KG1 (cell line): ENCODE data around the gene TECPR1.
"Not testable (repeated sequence)": the region's sequence is repeated elsewhere in the genome, so short reads cannot be mapped to it uniquely, and the experiment has no call there.

ENCODE experiments used
- DNase-seq: peaks from one replicate; lab custom pipeline; 2025; lab: John Stamatoyannopoulos, UW

TECPR1 gene

DNA sequence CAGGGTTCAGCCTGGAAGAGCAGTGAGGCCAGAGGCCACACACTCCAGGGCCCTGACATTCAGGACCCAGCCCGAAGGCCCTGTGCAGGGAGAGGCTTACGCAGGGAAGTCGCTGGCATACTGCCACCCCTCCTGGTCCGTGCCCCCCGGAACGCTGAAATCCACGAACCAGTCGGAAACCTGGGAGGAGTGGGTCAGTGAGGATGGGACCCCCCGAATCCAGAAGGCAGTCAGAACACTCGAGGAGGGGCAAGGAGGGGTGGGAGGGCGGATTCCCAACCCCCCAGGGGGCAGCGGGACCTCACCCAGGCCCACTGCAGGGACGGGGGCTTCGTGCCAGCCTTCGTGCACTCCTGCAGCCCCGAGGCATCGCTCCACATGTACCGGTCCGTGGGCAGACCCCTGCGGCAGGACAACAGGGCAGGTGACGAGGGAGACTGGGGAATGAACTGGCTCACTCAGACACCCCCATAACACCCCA is 27.3 kb downstream of the TECPR1 start:
- no peak for DNase-seq

DNA sequence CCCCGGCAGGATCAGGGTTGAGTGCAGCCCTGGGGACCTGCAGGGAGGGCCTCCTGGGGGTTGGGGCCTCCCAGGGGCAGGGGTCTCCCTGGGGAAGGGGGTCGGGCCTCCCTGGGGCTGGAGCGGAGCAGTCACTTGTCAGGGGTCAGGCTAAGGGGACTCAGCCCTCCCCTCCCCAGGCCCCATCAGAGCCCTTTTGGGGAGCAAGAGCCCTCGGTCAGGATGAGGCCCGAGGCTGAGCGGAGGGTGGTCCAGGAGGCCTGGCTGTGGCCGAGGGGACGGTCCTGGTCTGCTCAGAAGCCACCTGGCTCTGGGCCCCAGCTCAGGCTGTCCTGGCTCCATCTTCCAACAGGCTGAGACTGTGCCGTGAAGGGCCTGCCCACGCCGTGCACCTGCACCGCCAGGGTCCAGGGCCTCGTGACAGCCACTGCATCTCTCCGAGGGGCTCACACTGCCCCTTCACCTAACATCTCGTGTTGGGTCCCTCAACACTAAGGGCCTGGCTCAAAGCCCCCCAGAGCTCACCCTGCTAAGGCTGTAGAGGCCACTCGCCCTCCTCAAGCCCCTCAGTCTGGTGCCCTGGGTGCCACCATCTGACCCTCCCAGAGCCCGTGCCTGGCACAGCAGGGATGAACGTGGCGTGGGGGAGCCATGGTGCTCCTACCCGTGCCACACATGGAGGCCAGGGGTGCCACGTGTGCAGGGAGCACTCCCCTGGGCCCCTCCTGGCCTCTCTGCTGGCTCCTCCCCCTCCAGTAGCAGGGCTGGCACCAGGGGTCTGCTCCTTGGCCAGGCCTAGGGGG is 27.9 kb downstream of the TECPR1 start:
- DNase-seq: no peak

DNA sequence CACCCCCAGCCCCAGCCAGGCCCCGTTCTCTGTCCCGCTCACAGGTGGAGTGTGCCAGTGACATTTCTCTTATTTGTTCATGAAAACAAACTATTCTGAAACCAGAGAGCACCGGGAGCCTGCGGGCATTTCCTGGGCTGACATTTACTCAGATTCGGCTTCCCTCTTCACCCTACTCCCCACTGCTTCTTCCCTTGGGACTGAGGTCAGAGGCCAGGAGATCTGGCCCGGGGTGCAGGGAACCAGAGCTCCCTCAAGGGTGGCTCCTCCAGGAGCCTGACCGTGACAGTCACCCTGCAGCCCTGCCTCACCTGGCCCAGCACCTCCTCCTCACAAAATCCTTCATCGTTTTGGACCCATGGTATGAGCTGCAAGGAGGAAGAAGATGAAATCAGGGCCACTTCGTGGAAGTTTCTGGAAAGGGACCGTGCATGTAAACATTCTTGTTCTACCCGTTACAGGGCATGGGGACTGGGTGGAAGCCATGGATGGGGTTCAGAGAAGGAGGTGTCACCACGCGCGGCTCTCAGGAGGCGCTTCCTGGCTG is 28.6 kb downstream of the TECPR1 start:
- DNase-seq: no peak

DNA sequence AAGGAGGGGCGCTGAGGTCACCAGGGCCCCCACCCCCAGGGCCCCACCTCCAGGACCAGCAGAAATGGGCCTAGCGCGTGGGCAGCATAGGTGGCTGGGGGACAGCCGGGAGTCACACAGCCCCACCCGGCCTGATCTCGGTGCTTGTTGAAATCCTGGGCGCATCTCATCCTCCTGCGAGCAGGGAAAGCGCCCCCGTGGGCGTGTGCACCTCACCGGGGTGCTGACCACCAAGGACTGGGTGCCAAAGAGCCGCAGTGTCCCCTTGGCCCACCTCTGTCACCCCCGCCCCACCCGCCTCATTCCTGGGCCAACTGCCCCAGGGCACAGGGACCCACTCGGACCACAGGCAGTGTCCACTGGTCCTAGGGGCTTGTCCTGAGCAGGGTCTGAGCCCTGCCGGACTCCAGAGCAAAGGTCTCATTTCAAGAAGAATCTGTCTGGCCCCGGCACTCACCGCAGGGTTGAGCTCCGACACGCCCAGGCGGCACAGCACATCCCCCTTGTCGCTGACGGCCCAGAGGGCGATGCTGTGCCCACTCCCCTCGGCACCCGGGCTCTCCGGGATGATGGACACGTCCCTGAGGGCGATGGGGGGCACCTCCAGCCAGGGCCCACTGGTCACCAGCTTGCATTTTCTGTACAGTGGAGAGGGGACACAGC is 29.4 kb downstream of the TECPR1 start:
- DNase-seq: no peak

DNA sequence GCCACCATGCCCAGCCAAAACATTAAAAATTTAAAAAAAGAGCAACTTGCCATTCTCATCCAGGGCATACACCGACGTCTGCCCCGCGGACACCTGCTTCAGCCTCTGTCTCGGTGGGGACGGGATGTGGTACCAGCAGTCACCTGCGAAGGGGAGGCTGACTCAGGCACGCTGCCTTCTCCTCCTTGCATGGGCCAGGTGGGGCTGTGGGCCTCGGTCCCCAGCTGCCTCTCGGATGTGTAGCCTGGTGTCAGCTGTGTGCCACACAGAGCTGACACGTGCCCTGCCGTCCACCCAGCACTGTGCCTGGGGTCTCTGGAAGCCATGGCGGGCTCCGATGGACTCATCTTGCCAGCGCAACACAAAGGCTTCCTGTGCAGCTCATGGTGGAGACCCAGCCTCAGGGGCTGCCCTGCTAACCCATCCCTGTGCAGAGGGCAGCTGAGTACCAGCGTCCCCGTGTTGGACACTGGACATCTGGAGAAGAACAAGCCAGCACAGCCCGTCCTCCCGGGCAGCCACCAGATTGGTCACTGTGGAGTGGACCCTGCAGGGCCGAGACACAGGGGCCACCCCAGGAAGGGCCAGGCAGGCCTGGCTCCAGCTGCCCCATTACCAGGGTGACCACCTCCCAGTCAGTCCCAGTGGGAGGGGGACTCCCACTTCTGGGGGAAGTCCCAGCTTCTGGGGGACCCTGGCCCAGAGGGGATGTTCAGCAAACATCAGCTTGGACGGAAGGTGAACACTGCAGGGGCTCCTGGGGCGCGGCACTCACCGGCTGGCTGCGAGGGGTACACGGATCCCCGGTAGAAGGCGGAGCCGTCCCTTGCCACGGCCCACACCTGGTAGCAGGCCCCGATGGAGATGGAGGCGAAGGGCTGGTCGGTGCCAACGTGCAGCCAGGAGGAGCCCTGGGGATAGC is 30.2 kb downstream of the TECPR1 start:
- no peak for DNase-seq

DNA sequence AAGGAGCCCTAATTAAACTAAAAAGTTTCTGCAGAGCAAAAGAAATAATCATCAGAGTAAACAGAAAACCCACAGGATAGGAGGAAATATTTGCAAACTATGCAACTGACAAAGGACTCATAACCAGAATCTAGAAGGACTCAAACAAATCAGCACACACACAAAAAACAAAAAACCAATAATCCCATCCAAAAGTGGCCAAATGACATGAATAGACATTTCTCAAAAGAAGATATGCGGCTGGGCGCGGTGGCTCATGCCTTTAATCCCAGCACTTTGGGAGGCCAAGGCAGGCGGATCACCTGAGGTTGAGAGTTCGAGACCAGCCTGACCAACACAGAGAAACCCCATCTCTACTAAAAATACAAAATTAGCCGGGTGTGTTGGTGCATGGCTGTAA is 32.6 kb downstream of the TECPR1 start:
- DNase-seq: not testable (repeated sequence)

DNA sequence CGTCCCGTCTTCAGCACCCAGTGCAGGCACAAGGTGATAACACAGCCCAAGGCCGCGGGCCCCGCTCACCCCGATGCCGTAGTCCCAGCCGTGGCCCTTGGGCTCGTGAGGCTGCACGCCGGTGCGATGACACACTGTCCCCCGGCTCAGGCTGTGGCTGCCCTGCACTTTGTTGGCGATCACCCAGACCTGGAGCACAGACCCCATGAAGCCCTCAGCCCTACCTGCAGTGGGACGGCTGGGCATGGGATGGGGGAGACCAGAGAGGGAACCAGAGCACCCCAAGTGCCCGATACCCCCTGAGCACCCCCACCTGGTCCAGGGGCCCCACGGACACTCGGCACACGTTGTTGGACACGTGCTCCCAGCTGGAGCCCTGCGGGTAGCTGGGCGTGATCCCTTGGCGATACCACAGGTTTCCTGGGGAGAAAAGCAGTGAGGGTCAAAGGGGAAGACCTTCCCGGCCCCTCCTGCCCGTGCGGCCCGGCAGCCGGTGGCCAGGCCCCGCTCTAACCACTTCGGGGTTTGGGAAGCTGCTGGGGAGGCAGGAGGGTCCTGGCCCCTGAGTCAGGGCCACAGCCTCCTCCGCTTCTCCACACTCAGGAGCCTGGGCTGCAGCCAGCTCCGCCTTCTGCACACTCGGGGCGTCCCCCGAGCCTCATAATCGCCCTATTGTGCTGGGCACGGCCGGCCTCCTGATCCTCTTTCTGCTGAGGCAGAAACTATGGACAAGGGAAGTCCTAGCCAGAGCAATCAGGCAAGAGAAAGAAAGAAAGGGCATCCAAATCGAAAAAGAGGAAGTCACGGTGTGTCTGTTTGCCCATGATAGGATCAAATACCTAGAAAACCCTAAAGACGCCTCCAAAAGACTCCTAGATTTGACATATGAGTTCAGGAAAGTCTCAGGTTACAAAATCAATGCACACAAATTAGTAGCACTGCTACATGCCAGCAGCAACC is 34.1 kb downstream of the TECPR1 start:
- peak; percentile 3 for DNase-seq

DNA sequence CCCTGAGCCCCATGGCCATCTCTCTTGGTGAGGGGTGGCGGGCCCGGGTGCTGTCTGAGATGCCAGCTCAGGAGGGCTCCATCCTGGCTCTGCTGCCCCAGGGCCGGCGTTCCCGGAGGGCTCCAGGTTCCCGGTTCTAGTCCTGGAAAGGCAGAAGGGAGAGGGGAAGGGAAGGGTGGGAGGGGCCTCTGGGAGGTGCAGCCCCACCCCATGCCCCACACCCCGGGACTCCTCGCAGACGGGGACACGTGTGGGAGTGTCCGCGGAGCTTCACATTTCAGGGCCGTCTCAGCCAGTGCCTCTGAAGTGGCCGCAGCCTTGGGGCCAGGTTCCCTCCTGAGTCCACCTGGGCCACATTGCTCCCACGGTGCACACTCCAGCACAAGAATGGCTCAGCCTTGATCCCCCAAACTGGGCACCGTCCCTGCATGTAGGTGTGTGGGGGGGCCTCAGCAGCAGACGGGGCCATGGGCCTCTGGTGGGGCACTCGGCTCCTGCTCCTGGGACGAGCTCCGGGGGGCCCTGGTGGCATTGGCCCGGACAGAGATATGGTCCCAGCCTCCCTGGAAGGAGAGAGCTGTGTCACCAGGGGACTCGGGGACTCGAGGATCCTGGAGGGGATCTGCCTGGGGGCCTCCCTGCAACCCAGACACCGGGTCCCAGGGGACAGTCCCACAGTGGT is 35.0 kb downstream of the TECPR1 start:
- no peak for DNase-seq

DNA sequence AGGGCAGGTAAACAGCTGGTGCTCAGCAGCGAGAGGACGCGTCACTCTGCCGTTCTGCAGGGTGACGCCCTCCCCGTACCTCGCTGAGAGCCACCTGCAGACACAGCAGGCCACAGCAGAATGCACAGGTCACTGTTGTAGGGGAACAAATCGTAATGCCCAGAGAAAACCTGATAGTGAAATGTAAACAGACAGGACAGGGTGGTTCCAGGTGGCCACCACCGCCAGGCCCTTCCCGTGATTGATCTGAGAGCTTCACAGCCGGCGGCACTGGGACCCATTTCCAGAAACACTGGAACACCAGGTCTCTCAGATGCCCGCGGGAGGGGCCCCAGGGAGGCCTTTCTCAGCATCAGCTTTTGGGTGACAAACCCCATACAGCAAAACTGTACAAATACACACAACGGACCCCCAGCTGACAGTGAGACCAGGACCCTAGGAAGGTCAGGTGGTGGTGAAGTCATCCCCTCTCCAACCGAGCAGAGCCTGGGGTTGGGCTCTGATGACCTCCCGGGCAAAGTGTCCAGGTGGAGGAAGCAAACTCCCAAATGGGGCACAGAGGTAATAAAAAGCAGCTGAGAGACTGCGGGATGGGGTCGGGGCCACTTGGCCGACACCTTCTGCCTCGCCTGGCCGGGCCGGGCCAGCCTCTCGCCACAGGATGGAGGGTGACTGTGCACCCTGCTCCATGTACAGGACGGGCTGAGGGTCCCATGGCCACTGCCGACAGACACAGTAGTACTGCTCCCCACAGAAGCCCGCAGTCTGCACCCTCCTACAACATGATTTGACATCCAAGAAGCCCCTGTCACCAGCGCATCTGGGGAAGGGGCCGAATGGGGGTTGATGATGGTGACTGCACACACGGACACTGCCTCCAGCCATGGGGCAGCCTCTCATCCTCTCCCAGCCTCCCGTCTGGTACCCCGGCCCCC is 36.2 kb downstream of the TECPR1 start:
- DNase-seq: no peak

DNA sequence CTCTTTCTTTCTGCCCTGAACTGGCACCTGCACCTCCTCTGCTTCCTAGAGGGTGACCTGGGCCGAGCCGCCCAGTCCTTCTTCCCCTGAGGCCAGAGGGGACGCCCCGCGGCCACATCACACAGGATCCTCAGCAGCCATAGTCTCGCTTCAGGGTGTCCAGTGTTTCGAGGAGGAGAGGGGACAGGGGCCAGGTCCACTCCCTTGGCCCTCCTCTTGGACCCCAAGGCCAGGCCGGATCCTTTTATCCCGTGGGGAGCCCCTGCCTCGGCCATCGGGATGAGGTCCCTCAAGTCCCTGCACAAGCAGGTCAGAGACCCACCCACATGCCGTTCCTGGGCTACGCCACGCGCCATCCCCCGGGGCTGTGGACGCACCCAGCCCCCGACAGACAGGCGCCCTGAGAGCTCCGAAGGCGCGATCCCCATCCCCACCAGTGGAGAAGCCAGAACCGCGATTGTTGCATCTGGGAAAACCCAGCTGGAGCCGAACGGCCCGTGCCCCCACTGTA is 37.2 kb downstream of the TECPR1 start:
- DNase-seq: no peak

DNA sequence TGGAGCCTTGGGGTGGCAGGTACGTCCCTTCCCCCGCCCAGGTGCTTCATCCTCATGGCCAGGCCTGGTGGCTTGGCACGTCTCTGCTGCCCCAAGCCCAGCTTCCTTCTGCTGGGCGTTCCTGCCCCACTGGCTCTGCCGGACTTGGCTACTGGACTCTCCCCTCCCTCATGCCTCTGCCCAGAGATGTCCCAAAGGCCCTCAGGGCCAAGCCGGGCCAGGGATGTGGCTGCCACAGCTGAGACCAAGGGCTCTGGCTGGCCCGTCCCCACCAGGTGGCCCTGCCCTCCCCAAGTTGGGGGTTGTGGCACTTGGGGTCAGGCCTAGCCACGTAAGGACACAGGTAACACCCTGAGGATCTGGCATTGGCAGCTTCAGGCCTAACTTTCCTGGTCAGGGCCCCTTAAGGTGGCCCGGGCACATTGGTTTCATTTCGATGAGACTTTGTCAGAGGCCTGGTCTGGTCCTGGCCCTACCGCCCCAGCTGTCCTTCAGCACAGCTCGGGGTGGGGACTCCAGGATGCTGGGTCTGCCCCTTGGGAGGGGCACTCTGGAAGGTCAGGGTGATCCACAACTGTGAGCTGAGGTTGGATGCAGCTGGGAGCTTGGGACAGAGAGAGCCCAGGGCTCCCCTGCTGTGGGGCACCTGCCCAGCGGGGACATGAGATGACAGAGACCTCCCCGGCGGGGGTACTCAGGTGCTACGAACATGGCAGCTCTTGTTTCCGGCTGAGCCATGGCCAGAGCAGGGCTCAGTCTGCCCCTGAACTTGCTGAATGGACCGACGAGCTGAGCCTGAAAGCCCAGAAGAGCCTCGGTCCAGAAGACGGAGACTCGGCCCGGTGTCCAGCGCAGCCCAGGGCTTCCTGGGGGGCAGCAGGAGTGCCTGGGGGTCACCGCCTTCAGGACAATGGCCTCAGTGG is 37.9 kb downstream of the TECPR1 start:
- DNase-seq: no peak

DNA sequence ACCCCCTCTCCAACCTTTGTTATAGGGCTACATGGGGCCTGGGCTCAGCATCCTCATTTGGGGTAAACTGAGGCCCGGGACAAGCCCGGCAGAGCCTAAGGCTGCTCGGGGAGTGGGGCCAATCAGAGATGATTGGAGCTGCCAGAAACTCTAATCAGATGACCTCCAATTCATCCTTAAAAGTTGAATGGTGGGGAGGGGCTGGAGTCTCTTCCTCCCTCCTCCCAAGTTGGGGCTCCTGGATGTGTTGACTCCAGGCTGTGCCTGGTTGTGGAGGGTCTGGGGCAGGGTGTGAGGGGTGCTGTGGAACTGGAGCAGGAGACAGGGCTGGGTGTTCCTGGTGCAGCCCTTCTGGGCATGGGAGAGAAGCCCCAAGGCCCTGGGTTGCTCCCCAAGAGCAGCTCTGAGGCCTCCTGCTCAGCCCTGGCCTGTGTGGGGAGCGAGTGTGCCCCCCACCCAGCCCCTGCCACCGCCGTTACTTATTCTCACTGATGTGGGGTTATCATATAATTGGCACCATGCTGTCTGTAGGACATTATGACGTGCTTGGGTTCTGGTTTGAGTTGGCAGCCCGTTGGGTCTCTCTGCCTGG is 38.6 kb downstream of the TECPR1 start:
- DNase-seq: no peak

DNA sequence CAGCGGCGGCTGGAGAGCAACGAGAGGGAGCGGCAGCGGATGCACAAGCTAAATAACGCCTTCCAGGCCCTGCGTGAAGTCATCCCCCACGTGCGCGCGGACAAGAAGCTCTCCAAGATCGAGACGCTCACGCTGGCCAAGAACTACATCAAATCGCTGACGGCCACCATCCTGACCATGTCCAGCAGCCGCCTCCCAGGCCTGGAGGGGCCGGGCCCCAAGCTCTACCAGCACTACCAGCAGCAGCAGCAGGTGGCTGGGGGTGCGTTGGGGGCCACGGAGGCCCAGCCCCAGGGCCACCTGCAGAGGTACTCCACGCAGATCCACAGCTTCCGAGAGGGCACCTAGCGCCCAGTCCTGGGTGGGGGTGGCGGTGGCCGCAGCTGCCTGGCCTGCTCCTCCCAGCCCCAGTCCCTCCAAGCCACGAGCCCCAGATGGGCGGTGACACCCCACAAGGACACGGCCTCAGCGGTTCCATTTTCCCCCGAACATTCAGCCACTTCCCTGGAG is 39.4 kb downstream of the TECPR1 start:
- no peak for DNase-seq

DNA sequence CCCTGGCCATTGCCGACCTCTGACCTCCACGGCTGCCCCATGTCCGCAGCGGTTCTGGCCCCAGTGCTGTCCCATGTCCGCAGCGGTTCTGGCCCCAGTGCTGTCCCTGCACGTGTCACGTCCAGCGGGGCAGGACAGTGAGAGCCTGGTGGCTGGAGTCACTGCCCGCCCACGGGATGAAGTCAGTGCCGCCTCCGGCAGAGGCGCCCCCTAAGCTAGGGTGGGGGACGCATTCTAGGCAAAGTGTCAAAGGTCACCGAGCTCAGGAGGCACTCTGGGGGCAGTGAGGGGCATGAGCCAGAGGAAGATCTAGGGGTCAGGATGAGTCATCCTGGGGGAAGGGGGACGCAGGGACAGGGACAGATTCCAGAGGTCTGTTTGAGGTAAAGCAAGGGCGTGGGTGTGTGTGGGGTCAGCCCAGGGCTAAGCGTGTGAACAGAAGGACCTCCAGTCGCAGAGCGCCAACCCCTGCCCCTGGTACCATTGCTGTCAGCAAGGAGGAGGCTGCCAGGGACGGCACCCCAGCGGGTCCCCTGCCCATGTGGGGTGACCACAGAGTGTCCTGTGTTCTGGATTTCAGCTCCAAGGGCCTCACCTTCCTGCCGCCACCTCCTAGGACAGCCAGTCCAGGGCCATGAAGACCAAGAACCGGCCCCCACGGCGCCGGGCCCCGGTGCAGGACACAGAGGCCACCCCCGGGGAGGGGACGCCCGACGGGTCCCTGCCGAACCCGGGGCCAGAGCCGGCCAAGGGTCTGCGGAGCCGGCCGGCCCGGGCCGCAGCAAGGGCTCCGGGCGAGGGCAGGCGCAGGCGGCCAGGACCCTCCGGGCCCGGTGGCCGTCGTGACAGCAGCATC is 40.1 kb downstream of the TECPR1 start:
- DNase-seq: no peak

DNA sequence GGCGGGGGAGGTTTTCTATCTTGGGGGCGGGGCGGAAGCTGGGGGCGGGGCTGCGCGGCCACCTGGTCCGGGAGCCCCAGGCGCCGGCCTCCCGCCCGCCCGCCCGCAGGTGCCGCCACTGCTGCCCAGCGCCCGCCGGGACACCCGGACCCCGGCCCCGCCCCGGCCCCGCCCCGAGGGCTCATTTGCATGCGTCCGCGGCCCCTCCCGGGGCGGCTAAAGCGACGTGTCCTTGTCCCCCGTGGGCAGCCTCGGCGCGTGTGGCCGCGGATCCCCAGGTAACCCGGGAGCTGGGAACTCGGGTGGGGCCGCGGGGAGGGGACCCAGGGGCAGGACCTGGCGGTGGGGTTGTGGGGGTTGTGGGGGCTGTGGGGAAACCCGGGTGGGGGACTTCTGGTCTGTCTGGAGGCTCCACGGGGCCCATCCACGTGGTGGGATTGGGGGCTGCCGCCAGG is 40.8 kb downstream of the TECPR1 start, which contains the start of gene BHLHA15:
TSS of gene BHLHA15 (plus strand) at position 219 of the 455 bp plus-strand sequence. CDS start 871 bp downstream, outside the sequence.
- DNase-seq: no peak
